Measurements from ENCODE around the gene GALP. TPM values are rescaled to one million over a fixed set of nuclear protein-coding genes. Genes with fewer than 3 reads are reported as not detected.
"Not testable (repeated sequence)": the region's sequence is repeated elsewhere in the genome, so short reads cannot be mapped to it uniquely, and the experiment has no call there.

Gene GALP
- total RNA-seq, 1 donor from 2014 or later, result not detected

DNA sequence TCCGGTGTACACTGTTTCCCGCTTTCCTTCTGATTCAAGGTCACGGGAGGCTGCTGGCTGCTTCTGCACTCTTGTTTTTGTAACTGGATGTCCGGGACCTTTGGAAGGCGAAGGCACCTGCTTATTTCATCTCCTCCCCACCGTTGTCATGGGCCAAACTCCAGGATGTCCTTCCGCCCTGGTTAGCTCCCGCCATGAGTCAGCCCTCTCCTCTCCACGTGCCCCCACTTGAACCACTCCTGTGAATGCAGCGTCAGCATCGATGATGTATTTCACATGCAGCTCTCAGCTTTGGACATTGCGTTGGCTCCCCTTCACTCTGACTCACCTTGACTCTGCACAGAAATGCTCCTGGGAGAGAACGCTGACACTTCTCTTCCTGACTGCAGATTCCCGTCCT is 5.5 kb upstream of the GALP start:
- Histone ChIP-seq H3K4me3 (no peak overlapping the region), H3K9me3 (no peaks in the 10 kb centered on the region), H3K27ac (no peak overlapping the region), H3K4me1 (no peaks in the 10 kb centered on the region), H3K27me3 (no peaks in the 10 kb centered on the region), H3K36me3 (no peaks in the 10 kb centered on the region)
- TF ChIP-seq, protein P1, sequence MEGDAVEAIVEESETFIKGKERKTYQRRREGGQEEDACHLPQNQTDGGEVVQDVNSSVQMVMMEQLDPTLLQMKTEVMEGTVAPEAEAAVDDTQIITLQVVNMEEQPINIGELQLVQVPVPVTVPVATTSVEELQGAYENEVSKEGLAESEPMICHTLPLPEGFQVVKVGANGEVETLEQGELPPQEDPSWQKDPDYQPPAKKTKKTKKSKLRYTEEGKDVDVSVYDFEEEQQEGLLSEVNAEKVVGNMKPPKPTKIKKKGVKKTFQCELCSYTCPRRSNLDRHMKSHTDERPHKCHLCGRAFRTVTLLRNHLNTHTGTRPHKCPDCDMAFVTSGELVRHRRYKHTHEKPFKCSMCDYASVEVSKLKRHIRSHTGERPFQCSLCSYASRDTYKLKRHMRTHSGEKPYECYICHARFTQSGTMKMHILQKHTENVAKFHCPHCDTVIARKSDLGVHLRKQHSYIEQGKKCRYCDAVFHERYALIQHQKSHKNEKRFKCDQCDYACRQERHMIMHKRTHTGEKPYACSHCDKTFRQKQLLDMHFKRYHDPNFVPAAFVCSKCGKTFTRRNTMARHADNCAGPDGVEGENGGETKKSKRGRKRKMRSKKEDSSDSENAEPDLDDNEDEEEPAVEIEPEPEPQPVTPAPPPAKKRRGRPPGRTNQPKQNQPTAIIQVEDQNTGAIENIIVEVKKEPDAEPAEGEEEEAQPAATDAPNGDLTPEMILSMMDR (IDR thresholded peaks at IDR 0.05), result no peak
- TF ChIP-seq POLR2AphosphoS5 (IDR thresholded peaks at IDR 0.05; ENCODE audit: insufficient read depth in 1 of 2, low read depth in 1 of 2), result no peak
- no peak for TF ChIP-seq POLR2A (IDR thresholded peaks at IDR 0.05)
- no peak for DNase-seq (ENCODE audit: extremely low spot score in 2 of 2)
- intact Hi-C loops (cut with DNase I), result no loop called here

DNA sequence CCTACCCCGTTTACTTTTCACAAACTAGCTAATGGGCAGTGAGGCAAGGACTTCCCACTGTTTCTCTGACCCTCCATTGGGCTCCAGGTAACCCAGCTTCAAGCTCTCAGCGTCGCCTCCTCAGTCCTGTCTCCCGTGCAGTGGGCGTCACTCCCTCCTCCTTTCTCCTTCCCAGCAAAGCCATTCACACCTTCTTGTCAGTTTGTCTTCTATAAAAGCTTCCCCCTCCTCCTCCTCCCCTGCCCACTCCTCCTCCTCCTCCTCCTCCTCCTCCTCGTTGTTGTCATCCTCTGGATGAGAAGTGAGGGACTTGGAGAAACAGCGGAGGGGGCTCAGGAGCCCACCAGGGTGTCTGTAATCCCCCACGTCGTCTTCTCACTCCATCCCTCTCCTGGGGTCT is 1.7 kb upstream of the GALP start:
- TF ChIP-seq POLR2AphosphoS5 (IDR thresholded peaks at IDR 0.05; ENCODE audit: insufficient read depth in 1 of 2, low read depth in 1 of 2) (no peak), POLR2A (IDR thresholded peaks at IDR 0.05) (no peak)
- TF ChIP-seq, protein P1 (IDR thresholded peaks at IDR 0.05), result no peak
- no peak overlapping the region for H3K27ac ChIP-seq
- no peaks in the 10 kb centered on the region for H3K36me3 ChIP-seq
- no peak overlapping the region for H3K4me3 ChIP-seq
- H3K4me1 ChIP-seq, result no peaks in the 10 kb centered on the region
- intact Hi-C loops (cut with DNase I), result no loop called here
- no peak for DNase-seq (ENCODE audit: extremely low spot score in 2 of 2)
- no peaks in the 10 kb centered on the region for H3K9me3 ChIP-seq
- no peaks in the 10 kb centered on the region for H3K27me3 ChIP-seq

DNA sequence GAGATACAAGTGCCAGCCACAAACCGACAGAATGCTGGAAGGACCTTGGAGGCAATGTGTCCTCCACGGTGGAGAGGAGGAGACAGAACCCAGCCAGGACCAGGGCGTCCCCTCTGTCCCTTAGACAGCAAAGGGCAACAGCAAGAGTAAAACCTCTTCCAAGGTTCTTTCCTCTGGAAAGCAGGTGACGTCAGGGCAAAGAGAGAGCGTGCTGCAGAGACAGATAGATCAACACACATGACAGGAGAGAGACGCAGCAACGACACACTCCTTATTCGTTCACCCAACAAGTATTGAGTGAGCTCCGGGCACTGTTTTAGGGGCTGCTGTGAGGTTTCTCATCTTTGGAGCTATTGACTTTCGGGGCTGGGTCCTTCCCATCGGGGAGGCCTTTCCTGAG is 1.3 kb upstream of the GALP start:
- no peaks in the 10 kb centered on the region for H3K36me3 ChIP-seq
- intact Hi-C loops (cut with DNase I), result no loop called here
- H3K4me1 ChIP-seq, result no peaks in the 10 kb centered on the region
- H3K27me3 ChIP-seq, result no peaks in the 10 kb centered on the region
- H3K4me3 ChIP-seq, result no peak overlapping the region
- no peaks in the 10 kb centered on the region for H3K9me3 ChIP-seq
- TF ChIP-seq, protein P1 (IDR thresholded peaks at IDR 0.05), result no peak
- no peak for TF ChIP-seq POLR2AphosphoS5 (IDR thresholded peaks at IDR 0.05; ENCODE audit: insufficient read depth in 1 of 2, low read depth in 1 of 2)
- TF ChIP-seq POLR2A (IDR thresholded peaks at IDR 0.05), result no peak
- DNase-seq (ENCODE audit: extremely low spot score in 2 of 2), result no peak
- H3K27ac ChIP-seq, result no peak overlapping the region

DNA sequence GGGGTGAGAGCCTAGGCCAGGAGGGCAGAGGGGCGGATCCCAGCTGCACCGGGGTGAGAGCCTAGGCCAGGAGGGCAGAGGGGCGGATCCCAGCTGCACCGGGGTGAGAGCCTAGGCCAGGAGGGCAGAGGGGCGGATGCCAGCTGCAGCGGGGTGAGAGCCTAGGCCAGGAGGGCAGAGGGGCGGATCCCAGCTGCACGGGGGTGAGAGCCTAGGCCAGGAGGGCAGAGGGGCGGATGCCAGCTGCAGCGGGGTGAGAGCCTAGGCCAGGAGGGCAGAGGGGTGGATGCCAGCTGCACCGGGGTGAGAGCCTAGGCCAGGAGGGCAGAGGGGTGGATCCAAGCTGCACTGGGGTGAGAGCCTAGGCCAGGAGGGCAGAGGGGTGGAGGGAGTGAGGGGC is 502 bp downstream of the GALP start:
- DNase-seq (ENCODE audit: extremely low spot score in 2 of 2); H3K9me3 ChIP-seq; H3K4me3 ChIP-seq; H3K4me1 ChIP-seq; H3K27me3 ChIP-seq; H3K27ac ChIP-seq; intact Hi-C loops (cut with DNase I); H3K36me3 ChIP-seq: not testable (repeated sequence)

DNA sequence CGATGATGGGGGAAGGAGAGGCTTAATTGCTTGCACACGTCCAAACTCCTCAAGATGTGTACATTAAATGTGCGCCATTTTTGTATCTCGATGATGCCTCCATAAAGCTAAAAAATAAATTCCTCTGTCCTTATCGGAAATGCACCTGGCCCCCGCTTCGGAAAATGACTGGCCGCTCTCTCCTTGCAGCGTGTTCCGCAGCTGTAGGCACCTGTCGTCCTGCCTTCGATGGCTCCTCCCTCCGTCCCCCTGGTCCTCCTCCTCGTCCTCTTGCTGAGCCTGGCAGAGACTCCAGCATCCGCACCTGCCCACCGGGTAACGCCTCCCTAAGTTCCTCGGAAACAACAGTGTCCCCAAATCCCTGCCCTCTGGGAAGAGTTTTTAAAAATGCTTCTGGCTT is 1.1 kb downstream of the GALP start:
- DNase-seq (ENCODE audit: extremely low spot score in 2 of 2), result no peak
- H3K4me3 ChIP-seq, result no peak overlapping the region
- no peaks in the 10 kb centered on the region for H3K27me3 ChIP-seq
- H3K4me1 ChIP-seq, result no peaks in the 10 kb centered on the region
- no peaks in the 10 kb centered on the region for H3K9me3 ChIP-seq
- H3K36me3 ChIP-seq, result no peaks in the 10 kb centered on the region
- H3K27ac ChIP-seq, result no peak overlapping the region
- intact Hi-C loops (cut with DNase I), result no loop called here
- TF ChIP-seq, protein P1 (IDR thresholded peaks at IDR 0.05), result no peak
- TF ChIP-seq POLR2A (IDR thresholded peaks at IDR 0.05) (no peak), POLR2AphosphoS5 (IDR thresholded peaks at IDR 0.05; ENCODE audit: insufficient read depth in 1 of 2, low read depth in 1 of 2) (no peak)

All from vagina (tissue), 2 donors.